Endometrial microvascular endothelial cells (primary cell): ENCODE results near the gene RAD51B. TPM values are rescaled to one million over a fixed set of nuclear protein-coding genes. Genes with fewer than 3 reads are reported as not detected.

Experiments
- in situ Hi-C: cut with HindIII; loops from 2 replicates; pipeline ENCODE4 v1.10.0; 2017; ENCODE audit warnings: low sequenced_read_pairs, low pct_unique_long_range_greater_than_20kb; ENCODE audit errors: inconsistent ontology term
- total RNA-seq: library from RNA; depleted of rRNA; stranded (reverse); fragments of >200 nt; gene quantifications from one replicate; pipeline ENCODE4 v1.2.3, GENCODE V29; 2015; ENCODE audit errors: inconsistent ontology term

The RAD51B gene
- total RNA-seq, 1 donor from 2014 or later = 16.4 TPM

DNA sequence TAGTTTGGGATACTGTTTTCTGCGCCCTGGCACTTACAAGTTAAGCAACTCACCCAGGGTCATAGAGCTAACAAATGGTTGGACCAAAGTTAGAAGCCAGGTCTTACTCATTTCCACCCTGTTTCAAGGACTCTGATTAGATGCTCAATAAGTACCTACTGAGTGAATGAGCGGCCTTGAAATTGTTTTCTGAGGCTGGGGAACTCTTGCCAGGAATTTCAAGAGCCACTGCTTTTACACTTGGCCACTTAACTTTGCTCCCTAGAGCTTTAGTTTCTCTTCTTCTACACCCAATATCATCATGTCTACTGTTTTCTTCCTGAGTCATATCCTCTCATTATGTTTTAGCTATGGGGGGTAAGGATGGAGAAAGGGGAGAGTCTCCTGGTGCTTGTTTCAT, 541.7 kb downstream of the RAD51B start:
- in situ Hi-C loops = no loop called here

- in situ Hi-C loops = no loop called here
These were observed 543.3 kb downstream of the RAD51B start for GRCh38 chr14:68362846-68363245.

GRCh38 chr14:68363466-68363842, 543.9 kb downstream of the RAD51B start:
- in situ Hi-C loops = no loop called here

GRCh38 chr14:68363843-68364767, 544.5 kb downstream of the RAD51B start:
- in situ Hi-C loops = no loop called here

DNA sequence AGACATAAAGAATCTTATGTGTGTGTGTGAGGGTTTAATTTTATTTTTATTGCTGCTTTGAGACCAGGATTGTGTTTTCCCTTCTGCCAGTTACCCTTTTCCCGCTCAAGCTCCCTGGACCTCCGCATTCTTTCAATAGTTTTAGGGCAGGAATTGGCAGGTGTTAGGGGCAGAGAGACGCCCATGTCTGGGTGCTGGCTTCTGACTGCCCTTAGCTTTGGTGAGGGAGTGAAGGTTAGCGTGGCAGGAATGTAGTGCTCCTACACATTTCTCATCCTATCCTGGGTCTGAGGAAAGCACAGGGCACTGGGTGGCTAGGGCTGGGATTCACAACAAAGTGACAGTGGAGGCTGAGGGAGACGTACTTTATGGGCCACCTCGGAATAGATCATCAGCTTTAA, 545.2 kb downstream of the RAD51B start:
- in situ Hi-C loops = no loop called here

GRCh38 chr14:68365228-68365627, 545.6 kb downstream of the RAD51B start:
- in situ Hi-C loops = no loop called here

GRCh38 chr14:68366656-68367055, 547.1 kb downstream of the RAD51B start:
- in situ Hi-C loops = no loop called here

- in situ Hi-C loops = no loop called here
These were observed 548.0 kb downstream of the RAD51B start for GRCh38 chr14:68367536-68367935.

DNA sequence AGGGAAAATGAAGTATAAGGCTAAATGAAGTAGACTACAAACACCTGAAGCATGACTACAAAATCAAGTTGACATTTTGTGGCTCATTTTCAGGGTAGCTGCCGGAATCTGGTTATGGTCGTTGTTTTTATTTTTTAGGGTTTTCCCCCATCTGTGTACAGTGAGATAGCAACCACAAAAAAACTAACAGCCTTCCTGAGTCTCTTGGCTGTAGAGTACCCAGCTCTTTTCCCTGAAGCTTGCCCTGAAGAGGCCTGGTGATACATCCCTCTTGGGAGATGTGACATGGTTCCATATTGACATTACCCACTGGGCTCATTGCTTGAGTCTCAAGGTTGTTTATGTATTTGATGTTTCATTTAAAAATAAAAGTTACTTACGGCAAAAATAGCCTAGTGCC, 549.3 kb downstream of the RAD51B start:
- in situ Hi-C loops = no loop called here

- in situ Hi-C loops = no loop called here
These were observed 549.9 kb downstream of the RAD51B start for GRCh38 chr14:68369281-68370056.

DNA sequence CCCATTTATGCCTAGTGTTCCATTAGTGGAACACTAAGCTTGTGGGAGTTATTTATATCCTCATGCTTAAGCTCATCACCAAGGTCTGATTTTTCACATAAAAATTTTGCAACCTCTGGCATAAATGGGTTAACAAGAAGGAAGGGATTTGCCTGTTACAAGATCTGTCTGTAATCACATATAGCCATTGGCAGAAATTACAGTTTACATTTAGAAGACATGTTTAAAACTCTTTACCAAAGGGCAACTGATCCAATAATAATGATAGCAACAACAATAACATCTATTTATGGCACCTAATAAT, 550.4 kb downstream of the RAD51B start:
- in situ Hi-C loops = no loop called here

- in situ Hi-C loops = no loop called here
These were observed 552.8 kb downstream of the RAD51B start for GRCh38 chr14:68372368-68372767.

DNA sequence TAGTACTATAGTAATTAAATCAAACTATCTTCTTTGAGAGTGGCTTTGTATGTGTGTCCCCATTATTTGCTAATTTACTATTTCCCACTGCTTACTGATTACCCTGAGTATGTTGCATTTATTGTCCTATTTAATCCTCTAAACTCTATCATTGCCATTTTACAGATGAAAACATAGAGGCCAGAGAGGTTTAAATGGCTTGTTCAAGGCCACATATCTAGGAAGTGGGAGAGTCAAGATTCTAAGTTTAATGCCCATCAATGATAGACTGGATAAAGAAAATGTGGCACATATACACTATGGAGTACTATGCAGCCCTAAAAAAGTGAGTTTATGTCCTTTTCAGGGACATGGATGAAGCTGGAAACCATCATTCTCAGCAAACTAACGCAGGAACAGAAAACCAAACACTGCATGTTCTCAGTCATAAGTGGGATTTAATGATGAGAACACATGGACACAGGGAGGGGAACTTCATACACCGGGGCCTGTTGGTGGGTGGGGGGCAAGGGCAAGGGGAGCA, 553.6 kb downstream of the RAD51B start:
- in situ Hi-C loops = no loop called here

- in situ Hi-C loops = no loop called here
These were observed 554.4 kb downstream of the RAD51B start for GRCh38 chr14:68373847-68374444.

- in situ Hi-C loops = no loop called here
These were observed 555.1 kb downstream of the RAD51B start for GRCh38 chr14:68374682-68375081.

DNA sequence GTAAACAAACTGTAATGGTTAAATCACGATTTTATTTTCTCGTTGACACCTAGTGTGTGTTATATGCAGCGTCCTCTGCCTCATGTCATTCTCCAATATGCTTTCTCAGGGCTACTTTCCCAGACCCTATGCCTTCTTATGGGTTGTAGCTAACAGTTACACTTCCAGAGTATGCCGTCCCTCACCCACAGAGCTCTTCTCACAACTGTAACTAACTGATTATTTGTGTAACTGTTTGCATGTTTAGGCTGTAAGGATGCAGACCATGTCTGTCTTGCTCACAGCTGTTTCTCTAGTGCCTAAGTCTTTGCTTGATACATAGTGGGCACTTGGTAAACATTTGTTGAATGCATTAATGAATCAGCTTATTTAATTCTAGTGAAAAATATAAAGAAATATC, 555.8 kb downstream of the RAD51B start:
- in situ Hi-C loops = no loop called here

DNA sequence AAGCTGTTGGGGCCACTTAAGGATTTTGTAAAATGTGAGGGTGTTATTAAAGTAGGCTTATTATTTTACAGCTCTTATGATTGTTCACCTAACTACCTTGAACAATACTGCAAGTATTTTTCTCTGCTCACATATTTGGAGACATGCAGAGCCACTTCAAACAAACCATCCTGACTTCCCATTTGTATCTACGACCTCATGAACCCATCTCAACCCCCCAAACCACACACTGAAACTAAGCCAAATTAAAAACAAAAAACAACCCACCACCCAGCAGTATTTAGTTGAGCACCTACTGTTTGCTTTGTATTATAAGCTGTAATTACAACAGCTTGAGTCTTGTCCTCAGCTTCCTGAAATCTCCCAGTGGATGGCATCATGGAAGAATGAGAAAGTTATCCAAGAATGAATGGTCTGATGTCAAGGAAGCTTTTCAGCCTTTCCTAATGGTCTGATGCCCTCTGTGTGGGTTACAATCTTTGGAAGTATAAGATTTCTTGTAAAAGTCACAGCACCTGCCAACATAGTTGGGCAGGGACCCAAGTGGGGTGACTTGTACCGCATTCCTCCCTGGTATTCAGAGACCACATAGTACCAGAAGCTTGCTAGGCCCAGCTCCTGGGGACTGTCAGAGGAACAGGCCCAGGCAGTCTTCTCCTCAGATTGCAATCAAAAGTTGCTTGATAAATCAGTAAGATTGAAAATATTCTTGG, 556.6 kb downstream of the RAD51B start:
- in situ Hi-C loops = no loop called here

- in situ Hi-C loops = no loop called here
These were observed 557.4 kb downstream of the RAD51B start for GRCh38 chr14:68377006-68377405.

GRCh38 chr14:68377459-68377858, 557.9 kb downstream of the RAD51B start:
- in situ Hi-C loops = no loop called here
